Rectal smooth muscle tissue (tissue), 1 donor: ENCODE results near the gene SELENOO.
A peak's percentile ranks its signal among the peaks of the same experiment; 100 is the strongest.

ENCODE experiments used
- H3K27ac ChIP-seq: one replicate; pipeline ENCODE4 v1.7.0; 2013; ENCODE audit warnings: low read depth, low read length, inconsistent platforms
- H3K27me3 ChIP-seq: one replicate; pipeline ENCODE4 v1.7.0; 2013; ENCODE audit warnings: low read length; ENCODE audit not compliant: control insufficient read depth, insufficient read depth
- H3K36me3 ChIP-seq: one replicate; pipeline ENCODE4 v1.7.0; 2013; ENCODE audit warnings: low read length; ENCODE audit not compliant: control insufficient read depth, insufficient read depth
- H3K4me1 ChIP-seq: one replicate; pipeline ENCODE4 v1.7.0; 2013; ENCODE audit warnings: low read length; ENCODE audit not compliant: control insufficient read depth, insufficient read depth
- H3K4me3 ChIP-seq: one replicate; pipeline ENCODE4 v1.7.0; 2013; ENCODE audit warnings: low read length
- H3K9ac ChIP-seq: one replicate; pipeline ENCODE4 v1.7.0; 2013; ENCODE audit warnings: low read length

The SELENOO gene

DNA sequence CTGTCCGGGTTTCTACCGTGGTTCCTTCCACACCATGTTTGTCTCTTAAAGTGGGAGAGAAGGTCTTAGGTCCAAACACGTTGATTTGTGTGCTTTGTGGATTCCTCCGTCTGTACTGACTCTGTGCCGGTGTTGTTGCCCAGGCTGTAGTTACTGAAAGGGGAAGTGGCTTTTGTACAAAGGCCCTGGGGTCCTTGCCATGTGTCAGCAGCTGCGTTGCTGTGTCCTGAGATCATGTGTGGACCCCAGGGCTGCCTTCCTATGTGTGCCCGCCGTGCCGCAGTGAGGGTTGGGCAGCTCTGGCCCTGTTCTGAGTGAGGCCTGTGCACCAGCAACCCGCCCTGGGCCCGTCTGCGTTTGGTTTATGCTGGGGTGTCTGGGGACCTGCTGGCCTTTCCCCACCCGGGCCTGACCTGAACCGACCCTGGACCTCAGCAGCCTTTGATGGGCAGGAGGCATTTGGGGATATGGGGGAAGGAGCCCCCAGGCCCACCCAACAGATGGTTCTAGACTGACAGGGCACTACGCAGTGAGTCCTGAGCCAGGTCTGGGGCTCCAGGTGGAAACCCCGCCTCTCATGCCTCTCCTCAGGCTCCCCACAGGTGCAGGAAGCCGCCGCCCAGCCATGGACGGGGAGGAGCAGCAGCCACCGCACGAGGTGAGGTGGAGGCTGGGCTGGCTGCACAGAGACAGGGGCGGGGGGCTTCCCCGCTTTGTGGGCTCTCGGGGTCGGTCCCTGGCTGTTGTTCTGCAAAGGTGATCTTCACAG is 8.2 kb upstream of the SELENOO start:
- Histone ChIP-seq H3K27ac (no peak overlapping the region), H3K9ac (no peak overlapping the region), H3K27me3 (no peaks in the 10 kb centered on the region), H3K4me1 (peaks cover 9% of the 10 kb centered on the region), H3K36me3 (peaks cover 4% of the 10 kb centered on the region), H3K4me3 (no peak overlapping the region)

DNA sequence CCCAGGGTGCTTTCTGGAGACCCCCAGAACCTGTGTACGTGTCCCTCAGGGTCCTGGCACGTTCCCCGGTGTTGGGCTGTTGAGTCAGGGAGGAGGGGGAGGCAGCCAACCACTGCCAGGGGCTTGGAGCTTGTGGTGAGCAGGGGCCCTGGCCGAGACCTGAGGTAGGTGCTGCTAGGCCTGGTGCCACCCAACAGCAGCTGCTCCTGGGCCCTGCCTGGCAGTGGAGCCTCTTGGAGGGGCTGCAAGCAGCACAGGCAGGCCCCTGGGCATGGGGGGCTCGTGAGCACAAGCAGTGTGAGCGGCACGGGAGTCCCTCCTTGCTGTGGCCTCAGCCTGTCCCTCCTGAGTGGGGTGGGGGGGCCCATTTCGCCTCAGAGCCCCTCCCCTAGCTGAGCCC is 7.2 kb upstream of the SELENOO start:
- Histone ChIP-seq H3K27me3 (no peaks in the 10 kb centered on the region), H3K36me3 (peaks cover 4% of the 10 kb centered on the region), H3K4me1 (peaks cover 9% of the 10 kb centered on the region), H3K27ac (no peak overlapping the region), H3K4me3 (no peak overlapping the region), H3K9ac (no peak overlapping the region)

DNA sequence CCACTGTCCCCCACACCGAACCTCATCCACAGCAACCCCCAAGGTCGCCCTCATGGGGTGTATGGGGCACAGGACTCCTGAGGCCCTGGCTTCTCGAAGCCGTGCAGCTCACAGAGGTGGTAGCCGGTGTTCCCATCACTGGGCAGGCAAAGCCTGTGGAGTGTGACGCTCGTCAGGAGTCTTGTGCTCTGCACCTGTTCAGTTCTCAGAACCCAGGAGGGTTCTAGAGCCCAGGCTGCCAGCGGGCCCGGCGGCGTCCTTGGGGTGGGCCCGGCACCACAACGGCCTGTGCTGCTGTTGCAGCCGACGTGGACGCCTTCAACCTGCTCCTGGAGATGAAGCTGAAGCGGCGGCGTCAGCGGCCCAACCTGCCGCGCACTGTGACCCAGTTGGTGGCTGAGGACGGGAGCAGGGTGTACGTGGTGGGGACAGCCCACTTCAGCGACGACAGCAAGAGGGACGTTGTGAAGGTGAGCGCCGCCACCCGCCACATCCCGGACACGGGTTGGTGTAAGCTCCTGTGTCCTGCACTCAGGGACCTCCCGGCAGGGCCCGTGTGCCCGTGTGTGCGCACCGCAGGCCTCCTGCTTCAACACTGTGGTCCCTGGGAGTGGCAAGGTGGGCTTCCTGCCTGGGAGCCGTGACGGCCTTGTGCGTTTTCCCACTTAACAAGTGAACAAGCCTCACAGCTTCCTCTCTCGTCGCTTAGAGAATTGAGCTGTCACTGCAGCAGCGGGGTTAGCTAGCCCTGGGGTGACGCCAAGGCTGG is 6.6 kb upstream of the SELENOO start:
- Histone ChIP-seq H3K4me3 (no peak overlapping the region), H3K27me3 (no peaks in the 10 kb centered on the region), H3K27ac (no peak overlapping the region), H3K9ac (no peak overlapping the region), H3K36me3 (peaks cover 4% of the 10 kb centered on the region), H3K4me1 (peaks cover 9% of the 10 kb centered on the region)

DNA sequence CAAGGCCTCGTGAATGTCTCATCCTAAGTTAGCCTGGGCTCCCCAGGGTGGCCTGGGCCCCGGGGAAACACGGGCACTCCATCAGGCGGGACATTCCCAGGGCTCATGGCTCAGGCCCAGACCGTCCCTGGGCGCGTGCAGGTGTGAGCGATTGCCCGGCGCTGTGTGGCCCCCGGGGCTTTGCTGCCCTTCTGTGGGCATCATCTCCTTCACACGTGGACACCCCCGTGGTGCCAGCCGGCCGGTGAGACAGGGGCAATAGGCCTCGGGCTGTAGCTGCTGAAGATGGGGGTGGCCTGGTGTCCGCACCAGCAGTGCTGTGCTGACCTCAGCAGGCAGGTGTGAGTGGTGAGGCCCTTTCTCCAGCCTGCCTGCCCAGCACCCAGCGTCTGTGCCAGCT is 4.6 kb upstream of the SELENOO start:
- peaks cover 7% of the 10 kb centered on the region for H3K4me1 ChIP-seq
- H3K9ac ChIP-seq, result no peak overlapping the region
- no peak overlapping the region for H3K4me3 ChIP-seq
- H3K27me3 ChIP-seq, result no peaks in the 10 kb centered on the region
- H3K27ac ChIP-seq, result no peak overlapping the region
- peaks cover 4% of the 10 kb centered on the region for H3K36me3 ChIP-seq

DNA sequence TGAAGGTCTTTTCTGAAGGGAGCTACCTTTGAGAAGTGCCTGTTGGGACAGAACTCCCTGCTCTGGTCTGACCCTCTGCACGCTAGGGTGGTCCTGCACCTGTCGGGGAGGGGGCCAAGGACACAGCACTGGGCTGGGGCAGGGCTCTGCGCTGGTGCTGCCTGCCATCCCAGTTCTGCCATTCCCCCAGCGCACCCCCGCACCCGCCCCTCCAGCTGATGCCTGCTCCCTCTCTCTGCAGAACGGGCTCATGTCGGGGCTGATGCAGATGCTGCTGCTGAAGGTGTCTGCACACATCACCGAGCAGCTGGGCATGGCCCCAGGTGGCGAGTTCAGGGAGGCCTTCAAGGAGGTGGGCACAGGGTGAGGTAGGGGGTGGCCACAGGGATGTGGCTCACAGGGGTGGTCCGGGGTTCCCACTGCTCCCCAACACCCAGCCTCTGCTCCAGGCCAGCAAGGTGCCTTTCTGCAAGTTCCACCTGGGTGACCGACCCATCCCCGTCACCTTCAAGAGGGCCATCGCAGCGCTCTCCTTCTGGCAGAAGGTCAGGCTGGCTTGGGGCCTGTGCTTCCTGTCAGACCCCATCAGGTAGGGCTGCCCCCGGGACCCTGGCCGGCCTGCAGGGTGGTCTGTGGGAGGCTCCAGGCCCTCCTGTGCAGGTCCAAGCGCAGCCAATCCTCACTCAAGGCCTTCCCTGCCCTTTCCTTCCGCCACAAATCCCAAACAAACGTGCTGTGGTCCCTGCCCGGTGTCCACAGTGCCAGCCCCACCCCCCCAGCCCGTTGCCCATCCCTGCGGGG is 3.6 kb upstream of the SELENOO start:
- H3K27me3 ChIP-seq, result no peaks in the 10 kb centered on the region
- H3K36me3 ChIP-seq, result peaks cover 4% of the 10 kb centered on the region
- H3K4me3 ChIP-seq, result no peak overlapping the region
- peaks cover 11% of the 10 kb centered on the region for H3K4me1 ChIP-seq
- H3K9ac ChIP-seq, result no peak overlapping the region
- no peak overlapping the region for H3K27ac ChIP-seq

DNA sequence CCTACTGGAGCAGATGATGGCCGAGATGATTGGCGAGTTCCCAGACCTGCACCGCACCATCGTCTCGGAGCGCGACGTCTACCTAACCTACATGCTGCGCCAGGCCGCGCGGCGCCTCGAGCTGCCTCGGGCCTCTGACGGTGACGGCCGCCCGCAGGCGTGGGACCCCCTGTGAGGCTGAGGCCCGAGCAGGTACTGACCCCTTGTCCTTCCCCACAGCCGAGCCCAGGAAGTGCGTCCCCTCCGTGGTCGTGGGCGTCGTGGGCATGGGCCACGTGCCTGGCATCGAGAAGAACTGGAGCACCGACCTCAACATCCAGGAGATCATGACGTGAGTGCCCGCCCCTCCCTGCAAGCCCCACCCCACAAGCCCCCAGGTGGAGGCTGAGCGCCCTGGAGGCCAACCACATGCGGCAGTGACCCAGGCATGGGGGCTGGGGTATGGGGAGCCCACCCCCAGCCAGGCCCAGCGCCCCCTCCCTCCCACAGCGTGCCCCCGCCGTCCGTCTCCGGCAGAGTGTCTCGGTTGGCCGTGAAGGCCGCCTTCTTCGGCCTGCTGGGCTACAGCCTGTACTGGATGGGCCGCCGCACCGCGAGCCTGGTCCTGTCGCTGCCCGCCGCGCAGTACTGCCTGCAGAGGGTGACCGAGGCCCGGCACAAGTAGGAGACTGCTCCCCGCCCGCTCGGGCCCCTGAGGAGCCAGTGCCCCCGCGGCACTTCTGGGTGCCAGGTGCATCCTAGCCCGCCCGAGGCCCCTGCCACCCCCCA is 2.8 kb upstream of the SELENOO start:
- H3K4me1 ChIP-seq, result peaks cover 13% of the 10 kb centered on the region
- no peak overlapping the region for H3K27ac ChIP-seq
- H3K27me3 ChIP-seq, result no peaks in the 10 kb centered on the region
- H3K36me3 ChIP-seq, result peaks cover 4% of the 10 kb centered on the region
- H3K9ac ChIP-seq, result no peak overlapping the region
- no peak overlapping the region for H3K4me3 ChIP-seq

DNA sequence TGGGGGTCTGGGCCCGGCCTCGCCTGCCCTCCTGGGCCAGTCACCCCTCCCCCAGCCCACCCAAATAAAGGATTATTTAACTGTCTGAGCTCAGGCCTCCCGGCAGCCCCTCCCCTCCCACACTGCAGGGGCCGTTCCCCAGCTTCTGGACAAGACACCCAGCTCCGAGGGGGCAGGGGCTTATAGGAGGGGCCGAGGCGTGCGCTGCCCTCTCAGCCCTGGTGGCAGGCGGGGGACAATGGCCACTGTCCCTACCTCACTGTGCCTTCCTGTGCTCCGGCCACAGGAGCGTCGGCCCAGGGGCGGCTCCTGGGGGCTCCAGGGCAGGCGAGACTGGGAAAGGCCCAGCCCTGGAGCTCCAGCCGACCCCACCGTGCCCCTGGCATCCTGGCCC is 2.2 kb upstream of the SELENOO start:
- Histone ChIP-seq H3K36me3 (peaks cover 4% of the 10 kb centered on the region), H3K4me1 (peaks cover 13% of the 10 kb centered on the region), H3K27me3 (no peaks in the 10 kb centered on the region), H3K27ac (no peak overlapping the region), H3K4me3 (no peak overlapping the region), H3K9ac (no peak overlapping the region)

DNA sequence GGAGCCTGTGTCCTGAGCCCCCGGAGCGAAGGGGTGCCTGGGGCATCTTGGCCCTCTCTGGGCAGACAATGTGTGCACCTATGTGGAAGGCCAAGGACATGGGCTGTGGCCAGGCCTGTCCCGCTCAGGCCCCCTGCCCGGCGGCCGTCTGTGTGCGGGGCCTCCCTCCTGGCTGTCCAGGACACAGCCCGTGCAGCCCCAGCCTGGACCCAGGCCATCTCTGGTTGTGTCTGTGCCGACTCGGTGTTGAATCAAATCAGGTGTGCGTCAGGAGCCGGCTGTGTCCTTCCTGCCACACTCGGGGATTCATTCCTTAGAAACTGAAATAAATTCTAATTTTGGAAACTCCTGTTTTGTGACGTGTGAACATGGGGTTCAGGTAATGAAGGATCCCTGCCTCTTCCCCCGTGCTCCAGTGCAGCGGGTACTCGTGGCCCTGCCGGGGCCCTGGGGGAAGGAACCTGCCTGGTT is 1.5 kb upstream of the SELENOO start:
- Histone ChIP-seq H3K27ac (no peak overlapping the region), H3K36me3 (peaks cover 4% of the 10 kb centered on the region), H3K4me3 (peak overlapping the region; percentile 68), H3K4me1 (peaks cover 13% of the 10 kb centered on the region), H3K27me3 (no peaks in the 10 kb centered on the region), H3K9ac (no peak overlapping the region)

DNA sequence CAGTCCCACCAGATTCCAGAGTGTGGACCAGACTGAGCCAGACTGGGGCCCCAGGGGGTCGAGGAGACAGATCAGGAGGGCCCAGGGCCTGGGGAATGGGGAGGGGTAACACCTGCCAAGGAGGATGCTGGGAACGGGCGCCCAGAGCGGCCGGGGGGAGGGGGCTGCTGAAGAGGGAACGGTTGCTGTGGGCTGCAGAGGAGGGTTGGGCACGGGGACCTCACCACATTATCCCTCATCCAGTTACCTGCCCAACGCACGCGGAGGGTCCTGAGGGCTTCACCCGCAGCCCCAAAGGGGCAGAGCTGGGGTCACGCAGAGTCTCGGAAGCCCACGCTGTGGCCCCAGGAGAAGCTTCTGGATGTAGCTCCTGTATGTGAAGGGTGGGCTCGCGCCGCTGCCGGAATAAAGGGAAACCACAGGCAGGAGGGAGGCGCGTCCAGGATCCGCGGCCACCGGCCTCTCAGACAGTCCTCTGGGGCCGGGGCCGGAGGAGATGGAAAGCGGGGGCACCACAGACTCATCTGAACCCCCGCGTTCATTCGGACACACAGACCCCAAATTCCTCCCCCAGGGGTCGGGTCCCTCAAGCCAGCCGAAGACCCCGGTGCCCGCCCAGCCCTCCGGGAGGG is 866 bp upstream of the SELENOO start:
- Histone ChIP-seq H3K9ac (peak overlapping the region; percentile 62), H3K27ac (peak overlapping the region; percentile 14), H3K4me3 (peak overlapping the region; percentile 68), H3K27me3 (no peaks in the 10 kb centered on the region), H3K4me1 (peaks cover 13% of the 10 kb centered on the region), H3K36me3 (no peaks in the 10 kb centered on the region)

DNA sequence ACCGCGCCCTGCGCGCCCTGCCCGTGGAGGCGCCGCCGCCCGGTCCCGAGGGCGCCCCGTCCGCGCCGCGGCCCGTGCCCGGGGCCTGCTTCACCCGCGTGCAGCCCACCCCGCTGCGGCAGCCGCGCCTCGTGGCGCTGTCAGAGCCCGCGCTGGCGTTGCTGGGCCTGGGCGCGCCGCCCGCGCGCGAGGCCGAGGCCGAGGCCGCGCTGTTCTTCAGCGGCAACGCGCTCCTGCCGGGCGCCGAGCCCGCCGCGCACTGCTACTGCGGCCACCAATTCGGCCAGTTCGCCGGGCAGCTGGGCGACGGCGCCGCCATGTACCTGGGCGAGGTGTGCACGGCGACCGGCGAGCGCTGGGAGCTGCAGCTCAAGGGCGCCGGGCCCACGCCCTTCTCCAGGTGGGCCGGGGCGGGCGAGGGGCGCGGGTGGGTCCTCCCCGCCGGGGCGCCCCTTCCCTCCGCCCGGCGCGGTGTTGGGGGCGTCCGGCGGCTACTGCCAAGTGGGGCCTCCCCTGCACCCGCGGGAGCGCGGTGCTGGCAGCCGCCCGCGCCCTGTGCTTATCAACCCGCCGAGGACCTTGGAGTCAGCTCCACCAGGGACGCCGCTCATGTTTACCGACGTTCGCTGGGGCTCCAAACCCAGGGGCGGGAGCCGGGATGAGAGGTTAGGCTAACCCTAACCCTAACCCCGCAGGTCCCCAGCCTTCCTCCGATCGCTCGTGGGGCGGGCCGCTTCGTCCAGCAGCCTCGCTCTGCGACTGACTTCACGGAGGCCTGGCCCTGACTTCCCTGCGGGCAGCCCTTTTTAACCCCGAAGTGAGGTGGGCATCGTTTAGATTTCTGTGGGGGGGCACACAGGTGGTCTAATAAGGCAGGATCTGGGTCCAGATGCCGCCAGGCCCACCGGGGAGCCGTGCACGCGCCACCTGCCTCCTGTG is 649 bp downstream of the SELENOO start:
- H3K36me3 ChIP-seq, result no peaks in the 10 kb centered on the region
- peak overlapping the region; percentile 61 for H3K9ac ChIP-seq
- H3K27ac ChIP-seq, result peak overlapping the region; percentile 59
- H3K4me1 ChIP-seq, result peaks cover 13% of the 10 kb centered on the region
- H3K27me3 ChIP-seq, result no peaks in the 10 kb centered on the region
- peak overlapping the region; percentile 73 for H3K4me3 ChIP-seq
